ENCODE results near the gene SPDYC.
"Not testable (repeated sequence)": the region's sequence is repeated elsewhere in the genome, so short reads cannot be mapped to it uniquely, and the experiment has no call there.

The SPDYC gene

DNA sequence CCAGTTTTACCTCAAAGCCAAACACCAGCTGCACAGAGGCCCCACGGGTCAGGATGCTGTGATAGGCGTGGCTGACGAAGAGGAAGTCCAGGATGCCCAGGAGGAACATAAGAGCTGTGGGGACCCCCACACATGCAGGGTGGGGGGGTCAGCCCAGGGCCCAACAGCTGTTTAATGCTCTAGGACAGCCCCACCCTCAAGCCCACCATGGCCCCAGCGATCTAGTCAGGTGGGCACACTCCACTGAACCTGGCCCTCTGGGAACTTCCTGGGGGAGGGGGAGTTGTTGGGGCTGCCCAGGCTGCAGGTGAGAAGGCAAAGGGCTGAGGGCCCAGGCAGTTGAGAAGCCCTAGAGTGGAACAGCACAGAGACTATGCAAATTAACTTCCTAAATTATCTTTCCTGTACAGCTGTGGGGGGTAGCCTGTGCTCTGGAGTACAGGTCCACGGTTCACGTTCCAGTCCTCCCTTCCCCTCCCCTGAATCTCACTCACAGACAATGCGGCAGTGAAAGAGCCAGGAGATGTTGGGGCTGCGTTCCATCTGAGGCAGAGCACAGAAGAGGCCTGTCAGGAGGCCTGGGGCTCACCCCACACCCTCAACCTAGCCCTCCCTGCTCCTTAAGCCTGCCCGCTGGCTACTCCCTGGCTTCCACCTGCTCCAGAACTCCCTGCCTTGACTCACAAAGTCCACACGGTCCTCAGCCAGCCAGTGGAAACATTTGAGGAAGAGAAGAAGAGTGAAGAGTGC lies 37.6 kb upstream of the SPDYC start:
- intact Hi-C loops (cut with DNase I), result no loop called here
- DNase-seq, result no peak

DNA sequence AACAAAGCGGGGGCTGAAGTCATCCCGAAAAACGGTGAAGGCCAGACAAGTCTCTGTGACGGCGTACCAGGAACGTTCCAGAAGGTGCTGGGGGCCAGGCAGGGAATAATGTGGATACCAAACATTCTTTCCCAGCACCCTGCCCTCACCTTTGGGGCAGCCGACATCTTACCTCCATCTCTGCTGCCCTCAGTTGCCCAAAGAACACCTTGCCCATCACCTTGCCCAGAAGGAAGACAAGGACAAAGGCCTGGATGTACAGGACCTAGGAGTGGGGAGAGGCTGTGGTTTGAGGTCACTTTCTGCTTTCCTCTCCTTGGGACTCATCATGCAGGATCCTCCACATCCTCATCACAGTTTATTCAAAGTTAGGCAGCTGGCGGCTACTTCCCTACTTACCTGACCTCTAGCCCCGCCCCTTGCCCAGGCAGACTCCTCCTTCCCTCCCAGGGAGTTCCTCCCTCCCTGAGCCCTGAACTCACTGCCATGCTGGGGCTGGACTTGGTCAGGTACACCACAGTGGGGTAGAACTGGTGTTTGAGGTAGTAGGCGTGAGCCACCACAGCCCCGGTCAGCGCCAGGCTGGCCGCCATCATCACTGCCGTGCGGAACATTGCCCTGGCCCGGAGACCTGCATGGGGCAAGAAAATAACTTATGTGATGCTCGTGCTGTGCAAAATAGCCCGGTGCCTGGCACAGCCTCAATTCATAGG lies 36.9 kb upstream of the SPDYC start:
- DNase-seq, result peak in 4 of 42 donors; percentile 33 to 45 (median 35)
- intact Hi-C loops (cut with DNase I), result no loop called here

DNA sequence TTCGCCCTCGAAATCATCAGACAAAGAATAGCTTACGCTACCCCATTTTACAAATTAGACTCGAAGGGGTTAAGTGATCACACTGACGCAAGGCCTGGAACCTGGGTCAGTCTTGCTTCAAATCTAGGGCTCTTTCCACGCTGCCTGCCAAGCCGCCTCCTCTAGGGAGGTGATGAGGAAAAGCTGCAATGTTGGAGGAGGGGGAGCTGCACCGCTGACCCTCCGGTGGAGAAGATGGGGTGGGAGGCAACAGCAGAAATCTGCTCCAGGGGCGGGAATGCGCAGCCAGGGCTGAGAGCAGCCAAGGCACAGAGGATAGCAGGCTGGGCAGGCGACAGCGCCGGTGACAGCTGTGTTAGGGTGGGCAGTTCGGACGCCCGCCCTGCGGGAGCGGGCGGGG lies 36.3 kb upstream of the SPDYC start:
- intact Hi-C loops (cut with DNase I), result no loop called here
- no peak for DNase-seq

DNA sequence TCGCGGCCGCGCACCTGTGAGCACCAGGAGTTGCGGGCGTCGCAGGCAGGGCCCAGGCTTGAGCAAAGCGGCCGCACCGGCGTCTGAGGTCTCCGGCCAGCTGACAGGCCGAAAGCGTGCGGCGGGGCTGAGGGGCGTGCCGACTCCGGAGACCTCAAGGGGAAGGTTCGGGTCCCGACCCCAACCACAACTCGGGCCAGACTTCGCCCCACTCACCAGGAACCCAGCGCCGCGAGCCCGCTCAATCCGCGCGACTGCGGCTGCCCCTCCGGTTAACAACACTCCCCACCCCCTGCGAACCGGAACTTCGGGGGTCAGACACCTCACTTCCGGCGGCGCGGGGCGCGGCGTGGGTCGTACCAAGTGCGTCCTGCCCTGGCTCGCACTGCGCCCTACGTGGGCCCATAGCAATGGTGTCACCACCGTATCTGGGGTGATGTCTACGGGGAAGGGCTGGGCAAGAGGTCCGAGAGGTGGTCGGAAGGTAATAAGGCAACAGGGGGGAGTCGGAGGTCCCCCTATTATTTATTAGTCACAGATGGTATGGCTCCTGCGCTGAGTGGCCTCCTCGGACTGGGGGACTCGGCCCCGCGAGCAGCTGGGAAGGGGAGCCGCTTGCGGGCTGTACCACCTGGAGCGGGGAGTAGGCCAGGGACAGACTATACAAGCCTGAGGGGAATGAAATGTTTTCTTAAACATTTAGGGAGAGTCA lies 35.6 kb upstream of the SPDYC start, which contains the start of gene SYVN1:
Gene SYVN1, minus strand, starts transcription at position 280 of the 712 bp plus-strand sequence. CDS start 918 bp downstream, outside the sequence.
- intact Hi-C loops (cut with DNase I), result no loop called here
- DNase-seq, result peak; percentile 85 to 97 (median 94)

DNA sequence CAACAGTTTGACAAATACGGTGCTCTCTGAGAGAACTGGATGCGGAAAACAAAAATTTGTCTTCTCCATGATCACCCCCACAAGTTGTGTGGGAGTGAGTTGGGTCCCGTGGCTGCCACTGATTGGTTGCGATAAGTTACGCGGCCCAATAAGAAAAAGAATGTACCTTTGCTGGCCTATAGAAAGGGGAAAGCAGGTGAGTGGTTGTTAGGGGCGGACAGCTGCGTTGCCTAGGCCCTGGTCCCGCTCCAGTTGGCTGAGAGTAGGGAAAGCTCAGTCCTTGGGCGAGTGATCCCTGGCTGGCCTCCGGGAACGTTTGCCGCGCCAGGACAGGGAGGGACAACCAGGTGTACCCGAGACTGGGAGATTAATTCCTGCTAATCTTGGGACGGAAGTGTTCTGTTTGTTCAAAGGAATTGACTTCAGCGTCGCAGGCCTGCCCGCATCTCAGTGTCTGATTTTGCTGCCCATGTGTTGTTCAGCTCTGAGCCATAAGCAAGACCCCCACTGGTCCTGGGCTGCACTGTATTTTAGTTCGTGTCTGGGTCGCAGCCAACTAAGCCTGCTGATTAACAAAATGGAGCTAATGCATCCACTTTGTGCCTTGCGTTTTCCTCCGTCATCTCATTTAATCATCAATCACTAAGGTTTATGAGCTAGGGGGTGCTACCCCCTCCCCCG lies 34.9 kb upstream of the SPDYC start:
- DNase-seq, result peak; percentile 69 to 95 (median 86)
- intact Hi-C loops (cut with DNase I), result no loop called here

DNA sequence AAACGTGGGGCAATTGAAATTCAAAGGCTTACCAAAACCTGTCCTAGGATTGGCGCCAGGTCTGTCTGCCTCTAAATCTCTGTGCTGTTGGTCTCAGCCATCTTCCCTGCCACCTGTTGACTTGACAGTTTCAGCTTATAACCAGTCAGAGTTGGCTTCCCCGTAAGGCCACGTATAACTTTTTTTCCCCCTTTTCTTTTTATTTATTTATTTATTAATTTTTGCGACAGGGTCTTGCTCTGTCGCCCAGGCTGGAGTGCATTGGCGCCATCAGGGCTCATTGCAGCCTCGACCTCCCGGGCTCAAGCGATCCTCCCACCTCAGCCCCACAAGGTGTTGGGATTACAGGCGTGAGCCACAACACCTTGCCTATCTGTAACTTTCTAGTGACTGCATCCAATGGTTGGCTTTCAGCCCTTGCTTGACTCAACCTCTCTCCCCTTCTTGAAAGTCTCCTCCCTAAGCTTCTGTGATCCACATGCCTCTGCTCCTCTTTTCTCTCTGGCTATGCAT lies 34.3 kb upstream of the SPDYC start:
- intact Hi-C loops (cut with DNase I), result no loop called here
- DNase-seq, result no peak

DNA sequence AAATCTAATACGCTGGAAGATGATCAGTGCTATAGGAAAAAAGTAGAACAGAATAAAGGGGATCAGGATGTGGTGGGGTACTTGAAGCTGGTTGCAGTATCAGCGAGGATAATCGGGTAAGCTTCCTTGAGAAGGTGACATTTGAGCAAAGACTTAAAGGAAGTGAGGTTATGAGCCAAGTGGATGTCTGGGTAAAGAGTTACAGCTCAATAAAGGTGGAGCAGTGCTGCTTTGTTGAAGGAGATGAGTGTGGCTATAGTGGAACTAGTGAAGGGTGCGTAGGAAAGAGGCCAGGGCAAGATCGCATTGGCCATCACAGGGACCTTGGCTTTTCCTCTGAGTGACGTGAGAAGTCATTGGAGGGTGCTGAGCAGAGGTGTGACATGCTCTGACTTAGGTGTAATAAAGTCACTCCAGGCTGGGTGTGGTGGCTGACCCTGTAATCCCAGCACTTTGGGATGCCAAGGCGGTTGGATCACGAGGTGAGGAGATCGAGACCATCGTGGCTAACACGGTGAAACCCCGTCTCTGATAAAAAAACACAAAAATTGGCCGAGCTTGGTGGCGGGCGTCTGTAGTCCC lies 33.4 kb upstream of the SPDYC start:
- intact Hi-C loops (cut with DNase I), result no loop called here

DNA sequence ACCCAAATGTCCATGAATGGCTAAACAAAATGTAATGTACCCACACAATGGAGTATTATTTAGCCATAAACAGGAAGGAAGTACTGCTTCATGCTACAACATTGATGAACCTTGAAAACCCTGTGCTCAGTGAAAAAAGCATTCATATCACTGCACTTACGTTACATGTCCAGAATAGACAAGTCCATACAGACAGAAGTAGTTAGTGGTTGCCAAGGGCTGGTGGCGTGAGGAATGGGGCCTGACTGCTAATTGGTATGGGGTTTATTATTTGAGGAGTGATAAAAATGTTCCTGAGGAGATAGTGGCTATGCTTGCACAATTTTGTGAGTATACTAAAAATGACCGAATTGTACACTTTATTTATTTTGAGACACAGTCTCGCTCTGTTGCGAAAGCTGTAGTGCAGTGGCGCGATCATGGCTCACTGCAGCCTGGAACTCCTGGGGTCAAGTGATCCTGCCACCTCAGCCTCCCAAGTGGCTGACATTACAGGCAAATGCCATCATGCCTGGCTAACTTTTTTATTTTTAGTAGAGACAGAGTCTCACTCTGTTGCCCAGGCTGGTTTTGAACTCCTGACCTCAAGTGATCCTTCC lies 28.0 kb upstream of the SPDYC start:
- DNase-seq, result no peak
- intact Hi-C loops (cut with DNase I), result no loop called here

More for the DNA sequence above, 33.4 kb upstream of the SPDYC start:
- DNase-seq, result no peak

DNA sequence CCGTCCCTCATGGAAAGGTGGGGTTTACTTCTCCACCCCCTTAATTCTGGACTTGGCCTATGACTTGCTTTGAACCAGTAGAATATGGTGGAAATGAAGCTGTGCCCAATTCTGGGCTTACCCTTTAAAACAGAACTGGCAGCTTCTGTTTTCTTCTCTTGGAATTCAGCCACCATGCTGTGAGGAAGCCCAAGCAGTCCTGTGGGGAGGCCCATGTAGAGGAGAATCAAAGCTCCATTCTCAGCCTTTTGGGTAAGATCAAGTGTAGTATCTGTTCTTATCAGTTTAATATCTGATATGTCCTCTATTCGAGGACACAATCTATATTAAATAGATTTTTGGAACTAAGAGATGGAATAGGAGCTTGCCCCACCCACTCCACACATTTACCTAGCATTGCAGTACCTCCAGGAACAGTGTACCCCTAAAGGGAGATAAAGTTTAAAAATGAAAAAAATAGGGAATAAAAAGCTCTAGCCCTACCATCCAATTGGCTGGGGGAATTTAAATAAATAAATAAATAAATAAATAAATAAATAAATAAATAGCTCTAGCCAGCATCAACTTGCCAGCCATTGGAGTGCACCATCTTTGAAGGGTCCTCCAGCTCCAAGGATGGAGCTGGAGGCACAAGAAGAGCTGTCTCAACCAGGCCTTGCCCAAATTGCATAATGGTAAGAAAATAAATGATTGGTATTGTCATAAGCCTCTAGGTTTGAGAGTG lies 22.5 kb upstream of the SPDYC start:
- DNase-seq, result no peak
- intact Hi-C loops (cut with DNase I), result no loop called here

DNA sequence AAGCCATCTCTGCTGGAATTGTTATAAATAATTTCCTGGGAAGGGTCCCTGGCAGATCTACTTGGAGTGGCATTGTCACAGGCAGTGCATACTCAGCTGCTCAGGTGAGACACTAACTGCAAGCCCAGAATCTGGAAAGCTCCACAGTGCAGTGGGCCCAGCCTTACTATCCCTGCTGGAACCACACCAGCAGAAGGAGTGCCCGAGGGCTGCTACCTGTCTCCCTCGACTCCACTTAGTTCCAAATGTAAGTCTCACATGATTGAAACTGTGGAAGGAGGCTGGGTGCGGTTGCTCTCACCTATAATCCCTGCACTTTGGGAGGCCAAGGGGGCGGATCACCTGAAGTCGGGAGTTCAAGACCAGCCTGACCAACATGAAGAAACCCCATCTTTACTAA lies 21.4 kb upstream of the SPDYC start:
- intact Hi-C loops (cut with DNase I), result no loop called here

DNA sequence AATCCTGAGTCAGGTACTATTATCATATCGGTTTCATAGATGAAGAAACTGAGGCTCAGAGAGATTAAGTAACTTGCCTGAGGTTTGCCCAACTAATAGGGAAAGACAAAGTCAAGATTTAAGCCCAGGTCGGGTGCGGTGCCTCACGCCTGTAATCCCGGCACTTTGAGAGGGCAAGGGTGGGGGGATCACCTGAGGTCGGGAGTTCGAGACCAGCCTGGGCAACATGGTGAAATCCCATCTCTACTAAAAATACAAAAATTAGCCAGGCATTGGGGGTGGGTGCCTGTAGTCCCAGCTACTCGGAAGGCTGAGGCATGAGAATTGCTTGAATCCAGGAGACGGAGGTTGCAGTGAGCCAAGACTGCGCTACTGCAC lies 19.9 kb upstream of the SPDYC start:
- DNase-seq, result peak in 1 of 42 donors; percentile 40
- intact Hi-C loops (cut with DNase I), result not testable (repeated sequence)

More for the DNA sequence above, 21.4 kb upstream of the SPDYC start:
- DNase-seq, result no peak

DNA sequence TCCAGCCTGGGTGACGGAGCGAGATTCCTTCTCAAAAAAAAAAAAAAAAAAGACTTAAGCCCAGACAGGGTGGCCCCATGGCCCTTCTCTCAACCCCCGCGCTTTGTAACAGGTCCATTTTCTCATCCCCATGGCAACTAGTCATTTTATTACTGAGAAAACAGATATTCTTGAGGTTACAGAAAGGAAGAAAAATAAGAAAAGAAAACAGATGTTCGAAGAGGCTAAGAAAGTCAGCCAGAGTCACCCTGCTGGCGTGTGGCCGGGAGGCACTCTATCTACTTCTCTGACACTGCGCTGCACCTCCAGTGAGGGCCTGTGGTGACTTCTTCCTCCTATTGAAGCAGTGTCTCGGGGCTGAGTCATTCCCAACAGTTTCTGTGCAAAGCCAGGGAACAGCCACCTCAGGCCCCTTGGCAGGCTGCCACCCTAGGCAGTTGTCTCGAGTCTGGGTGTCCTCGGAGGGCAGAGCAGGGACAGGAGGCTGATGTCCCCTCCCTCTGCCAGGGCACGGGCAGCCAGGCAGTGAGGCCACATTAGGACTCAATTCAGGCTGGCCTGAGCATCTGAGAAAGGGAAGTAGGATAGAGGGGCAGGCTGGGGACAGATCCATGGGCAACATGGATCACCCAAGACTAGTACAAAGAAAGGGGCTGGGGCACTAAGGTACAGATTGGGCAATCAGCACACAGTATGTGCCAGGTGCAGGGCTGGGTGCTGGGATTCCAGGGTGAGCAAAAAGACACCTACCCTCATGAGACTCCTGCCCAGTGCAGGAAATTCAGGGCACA lies 19.3 kb upstream of the SPDYC start:
- intact Hi-C loops (cut with DNase I), result no loop called here
- peak; percentile 19 to 89 (median 55) for DNase-seq

DNA sequence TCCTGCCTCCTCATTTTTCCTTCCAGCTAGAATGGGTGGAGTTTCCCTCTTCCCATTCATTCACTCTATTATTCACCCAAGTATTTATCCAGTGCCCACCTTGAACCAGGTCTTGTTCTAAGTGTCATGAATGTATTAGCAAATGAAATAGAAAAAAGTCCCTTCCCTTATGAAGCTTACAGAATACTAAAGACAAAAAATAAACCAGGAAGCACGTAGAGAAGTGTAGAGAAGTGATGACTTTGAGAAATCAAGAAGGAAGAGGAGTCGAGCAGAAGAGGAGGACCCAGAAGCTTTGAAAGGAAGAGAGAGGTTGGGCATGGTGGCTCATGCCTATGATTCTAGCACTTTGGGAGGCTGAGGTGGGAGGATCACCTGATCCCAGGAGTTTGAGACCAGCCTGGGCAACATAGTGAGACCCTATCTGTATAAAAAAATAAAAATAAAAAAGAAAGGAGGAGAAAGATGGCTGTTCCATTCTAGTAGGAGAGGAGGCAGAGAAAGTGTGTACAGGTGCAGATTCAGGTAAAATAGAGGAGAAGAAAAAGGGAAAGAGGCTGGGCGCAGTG lies 18.6 kb upstream of the SPDYC start:
- intact Hi-C loops (cut with DNase I), result no loop called here
- DNase-seq, result no peak

DNA sequence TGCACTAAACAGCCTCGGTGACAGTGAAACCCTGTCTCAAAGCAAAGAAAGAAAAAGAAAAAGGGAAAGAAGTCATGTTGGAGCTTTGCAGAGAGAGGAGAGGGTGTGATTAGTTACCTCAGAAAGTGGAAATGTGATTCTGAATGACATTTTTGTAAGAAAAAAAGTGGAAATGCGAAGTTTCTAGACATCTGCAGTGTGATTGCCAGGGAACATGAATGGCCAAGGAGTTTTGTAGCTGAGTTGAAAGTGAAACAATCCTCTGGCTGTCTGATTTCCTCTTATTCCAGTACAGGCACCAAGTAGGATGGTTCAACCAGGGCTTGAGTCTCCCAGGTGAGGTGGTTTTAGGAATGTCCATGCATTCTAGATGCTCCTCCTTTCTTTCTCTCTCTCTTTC lies 17.9 kb upstream of the SPDYC start:
- intact Hi-C loops (cut with DNase I), result no loop called here
- no peak for DNase-seq

DNA sequence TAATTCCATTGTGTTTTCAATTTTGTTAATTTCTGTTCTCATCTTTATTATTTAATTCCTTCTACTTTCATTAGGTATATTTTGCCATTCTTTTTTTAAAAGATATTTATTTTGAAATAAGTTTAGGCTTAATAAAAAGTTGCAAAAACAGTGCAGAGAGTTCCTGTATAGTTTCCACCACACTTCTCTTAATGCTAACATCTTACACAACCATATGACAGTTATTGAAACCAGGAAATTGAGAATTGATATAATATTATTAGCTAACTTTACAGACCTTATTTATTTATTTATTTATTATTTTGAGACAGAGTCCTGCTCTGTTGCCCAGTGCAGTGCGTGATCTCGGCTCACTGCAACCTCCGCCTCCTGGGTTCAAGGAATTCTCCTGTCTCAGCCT lies 13.8 kb upstream of the SPDYC start:
- DNase-seq, result no peak
- intact Hi-C loops (cut with DNase I), result no loop called here

DNA sequence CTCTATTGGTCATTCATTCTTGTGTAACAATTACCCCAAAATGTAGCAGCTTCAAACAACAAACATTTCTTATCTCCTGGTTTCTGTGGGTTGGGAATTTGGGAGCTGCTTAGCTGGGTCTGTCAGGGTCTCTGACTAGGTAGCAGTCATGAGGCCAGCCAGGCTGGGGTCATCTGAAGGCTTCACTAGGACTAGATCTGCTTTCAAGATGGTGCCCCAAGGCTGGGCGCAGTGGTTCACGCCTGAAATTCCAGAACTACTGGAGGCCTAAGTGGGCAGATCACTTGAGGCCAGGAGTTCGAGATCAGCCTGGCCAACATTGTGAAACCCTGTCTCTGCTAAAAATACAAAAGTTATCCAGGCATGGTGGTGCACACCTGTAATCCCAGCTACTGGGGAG lies 13.1 kb upstream of the SPDYC start:
- intact Hi-C loops (cut with DNase I), result no loop called here
- DNase-seq, result no peak

DNA sequence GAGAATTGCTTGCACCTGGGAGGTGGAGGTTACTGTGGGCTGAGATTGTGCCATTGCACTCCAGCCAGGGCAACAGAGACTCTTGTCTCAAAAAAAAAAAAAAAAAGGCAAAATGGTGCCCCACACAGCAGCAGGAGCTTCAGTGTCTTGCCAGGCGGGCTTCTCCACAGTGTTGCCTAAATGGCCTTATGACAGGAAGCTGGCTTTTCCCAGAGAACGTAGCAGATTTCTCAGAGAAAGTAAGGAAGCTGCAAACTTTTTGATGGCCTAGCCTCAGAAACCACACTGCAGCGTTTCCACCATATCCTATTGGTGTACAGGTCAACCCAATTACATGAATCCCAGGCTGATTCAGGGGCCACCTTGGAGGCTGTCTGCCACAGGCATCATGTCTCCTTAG lies 12.7 kb upstream of the SPDYC start:
- intact Hi-C loops (cut with DNase I), result no loop called here
- no peak for DNase-seq
